GM12878 (cell line): ENCODE data around the gene NOL12.

ENCODE experiments used
- CBFB ChIP-seq: IDR thresholded peaks from 2 replicates; pipeline ENCODE4 v1.6.1; 2016; ENCODE audit warnings: antibody characterized with exemption, low read depth
- CREM ChIP-seq: IDR thresholded peaks from 2 replicates; pipeline ENCODE4 v1.6.1; 2014; ENCODE audit warnings: antibody characterized with exemption, low read depth
- EGR1 ChIP-seq, 2 experiments: IDR thresholded peaks; 1 replicate in 1 of 2; 2 replicates in 1 of 2; pipeline ENCODE4 v1.6.1; 2011 to 2012; ENCODE audit warnings: low read depth in 2 of 2, low read length in 2 of 2, borderline replicate concordance in 1 of 2, mild to moderate bottlenecking in 1 of 2, moderate library complexity in 1 of 2
- EP300 ChIP-seq, 2 experiments: fragments of 150-350 bp in 1 of 2; IDR thresholded peaks; 2 replicates each; pipeline ENCODE4 v1.6.1; 2011 to 2012; ENCODE audit warnings: low read depth in 2 of 2, low read length in 2 of 2, borderline replicate concordance in 1 of 2, improper control_type of control experiment in 1 of 2, inconsistent platforms in 1 of 2; ENCODE audit not compliant: control insufficient read depth in 1 of 2
- JUNB ChIP-seq: IDR thresholded peaks from 2 replicates; pipeline ENCODE4 v1.6.1; 2016; ENCODE audit warnings: antibody characterized with exemption, mild to moderate bottlenecking
- JUND ChIP-seq: IDR thresholded peaks from 2 replicates; pipeline ENCODE4 v1.6.1; 2012; ENCODE audit warnings: low read depth, mild to moderate bottlenecking, low read length, improper control_type of control experiment, moderate library complexity
- KDM1A ChIP-seq: fragments of 200-600 bp; sonication (generic); IDR thresholded peaks from 2 replicates; pipeline ENCODE4 v1.6.1; 2016; ENCODE audit warnings: borderline replicate concordance
- NRF1 ChIP-seq: conservative IDR thresholded peaks from 2 replicates; pipeline ENCODE4 v1.6.1; 2011; ENCODE audit warnings: mild to moderate bottlenecking, low read depth, low read length, improper control_type of control experiment
- POLR2A ChIP-seq: IDR thresholded peaks from 2 replicates; pipeline ENCODE4 v1.6.1; 2011; ENCODE audit warnings: low read depth, mild to moderate bottlenecking, low read length
- RFX5 ChIP-seq: IDR thresholded peaks from 2 replicates; pipeline ENCODE4 v1.6.1; 2011; ENCODE audit warnings: low read depth, low read length, improper control_type of control experiment
- SIX5 ChIP-seq: IDR thresholded peaks from 2 replicates; pipeline ENCODE4 v1.6.1; 2011; ENCODE audit warnings: mild to moderate bottlenecking, low read depth, low read length, moderate library complexity; ENCODE audit not compliant: severe bottlenecking
- TF ChIP-seq, protein P1 (sequence below), 3 experiments: IDR thresholded peaks in 2 of 3; conservative IDR thresholded peaks in 1 of 3; 2 replicates each; pipeline ENCODE4 v1.5.1; 2011; ENCODE audit warnings: low read depth in 3 of 3, low read length in 3 of 3, mild to moderate bottlenecking in 3 of 3, control low read depth in 2 of 3, moderate library complexity in 2 of 3, inconsistent platforms in 1 of 3, mixed read lengths in 1 of 3; ENCODE audit not compliant: control insufficient read depth in 2 of 3, insufficient read depth in 1 of 3; ENCODE audit errors: extremely low read depth in 1 of 3
- TF ChIP-seq, protein P2 (sequence below): fragments of 450-650 bp; IDR thresholded peaks from 2 replicates; pipeline ENCODE4 v1.6.1; 2017; ENCODE audit warnings: mild to moderate bottlenecking
- TF ChIP-seq, protein P3 (sequence below): fragments of 450-650 bp; formaldehyde crosslinking; IDR thresholded peaks from 2 replicates; pipeline ENCODE4 v1.4.0; 2020; ENCODE audit warnings: mild to moderate bottlenecking, moderate library complexity

DNA sequence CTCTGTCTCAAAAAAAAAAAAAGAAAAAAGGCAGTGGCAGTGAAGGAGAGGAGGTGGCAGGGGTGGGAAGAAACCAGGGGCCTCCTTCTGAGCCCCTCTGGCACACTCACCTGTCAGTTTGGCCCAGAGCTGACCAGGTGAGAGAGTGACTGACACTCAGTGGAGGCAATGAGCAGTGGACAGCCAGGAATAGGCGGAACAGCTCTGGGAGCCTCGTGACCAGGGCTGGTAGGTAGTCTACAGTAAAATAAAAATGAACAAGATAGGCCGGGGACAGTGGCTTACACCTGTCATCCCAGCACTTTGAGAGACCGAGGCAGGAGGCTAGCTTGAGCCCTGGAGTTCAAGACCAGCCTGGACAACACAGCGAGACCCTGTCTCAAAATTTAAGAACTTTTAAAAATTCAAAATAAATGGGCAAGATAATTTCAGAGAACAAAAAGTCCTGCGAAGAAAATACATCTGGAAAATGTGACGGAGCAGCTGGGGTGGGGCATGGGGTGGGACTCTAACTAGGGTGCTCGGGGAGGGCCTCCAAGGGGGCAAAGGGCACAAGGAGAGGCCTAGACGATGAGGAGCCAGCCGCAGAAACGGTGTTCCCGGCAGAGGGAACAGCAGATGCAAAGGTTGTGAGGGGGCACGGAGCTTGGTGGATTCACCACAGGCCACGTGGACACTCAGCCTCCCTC is 31.4 kb upstream of the NOL12 start:
- TF ChIP-seq JUND (no peak), CREM (no peak), NRF1 (no peak), POLR2A (no peak), JUNB (no peak), EGR1 (IDR thresholded peaks at IDR 0.05; ENCODE audit: borderline replicate concordance in 1 of 2, low read depth in 2 of 2, low read length in 2 of 2) (no peak), EP300 (IDR thresholded peaks at IDR 0.05; ENCODE audit: borderline replicate concordance in 1 of 2, control insufficient read depth in 1 of 2, low read depth in 2 of 2, low read length in 2 of 2) (no peak), SIX5 (no peak), KDM1A (no peak), CBFB (no peak), RFX5 (no peak)
- TF ChIP-seq, protein P1, sequence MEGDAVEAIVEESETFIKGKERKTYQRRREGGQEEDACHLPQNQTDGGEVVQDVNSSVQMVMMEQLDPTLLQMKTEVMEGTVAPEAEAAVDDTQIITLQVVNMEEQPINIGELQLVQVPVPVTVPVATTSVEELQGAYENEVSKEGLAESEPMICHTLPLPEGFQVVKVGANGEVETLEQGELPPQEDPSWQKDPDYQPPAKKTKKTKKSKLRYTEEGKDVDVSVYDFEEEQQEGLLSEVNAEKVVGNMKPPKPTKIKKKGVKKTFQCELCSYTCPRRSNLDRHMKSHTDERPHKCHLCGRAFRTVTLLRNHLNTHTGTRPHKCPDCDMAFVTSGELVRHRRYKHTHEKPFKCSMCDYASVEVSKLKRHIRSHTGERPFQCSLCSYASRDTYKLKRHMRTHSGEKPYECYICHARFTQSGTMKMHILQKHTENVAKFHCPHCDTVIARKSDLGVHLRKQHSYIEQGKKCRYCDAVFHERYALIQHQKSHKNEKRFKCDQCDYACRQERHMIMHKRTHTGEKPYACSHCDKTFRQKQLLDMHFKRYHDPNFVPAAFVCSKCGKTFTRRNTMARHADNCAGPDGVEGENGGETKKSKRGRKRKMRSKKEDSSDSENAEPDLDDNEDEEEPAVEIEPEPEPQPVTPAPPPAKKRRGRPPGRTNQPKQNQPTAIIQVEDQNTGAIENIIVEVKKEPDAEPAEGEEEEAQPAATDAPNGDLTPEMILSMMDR (IDR thresholded peaks at IDR 0.05 in 2 of 3, conservative IDR thresholded peaks at IDR 0.05 in 1 of 3; ENCODE audit: control insufficient read depth in 2 of 3, extremely low read depth in 1 of 3, insufficient read depth in 1 of 3, low read depth in 3 of 3, low read length in 3 of 3): no peak
- TF ChIP-seq, protein P2, sequence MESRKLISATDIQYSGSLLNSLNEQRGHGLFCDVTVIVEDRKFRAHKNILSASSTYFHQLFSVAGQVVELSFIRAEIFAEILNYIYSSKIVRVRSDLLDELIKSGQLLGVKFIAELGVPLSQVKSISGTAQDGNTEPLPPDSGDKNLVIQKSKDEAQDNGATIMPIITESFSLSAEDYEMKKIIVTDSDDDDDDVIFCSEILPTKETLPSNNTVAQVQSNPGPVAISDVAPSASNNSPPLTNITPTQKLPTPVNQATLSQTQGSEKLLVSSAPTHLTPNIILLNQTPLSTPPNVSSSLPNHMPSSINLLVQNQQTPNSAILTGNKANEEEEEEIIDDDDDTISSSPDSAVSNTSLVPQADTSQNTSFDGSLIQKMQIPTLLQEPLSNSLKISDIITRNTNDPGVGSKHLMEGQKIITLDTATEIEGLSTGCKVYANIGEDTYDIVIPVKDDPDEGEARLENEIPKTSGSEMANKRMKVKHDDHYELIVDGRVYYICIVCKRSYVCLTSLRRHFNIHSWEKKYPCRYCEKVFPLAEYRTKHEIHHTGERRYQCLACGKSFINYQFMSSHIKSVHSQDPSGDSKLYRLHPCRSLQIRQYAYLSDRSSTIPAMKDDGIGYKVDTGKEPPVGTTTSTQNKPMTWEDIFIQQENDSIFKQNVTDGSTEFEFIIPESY: no peak
- TF ChIP-seq, protein P3, sequence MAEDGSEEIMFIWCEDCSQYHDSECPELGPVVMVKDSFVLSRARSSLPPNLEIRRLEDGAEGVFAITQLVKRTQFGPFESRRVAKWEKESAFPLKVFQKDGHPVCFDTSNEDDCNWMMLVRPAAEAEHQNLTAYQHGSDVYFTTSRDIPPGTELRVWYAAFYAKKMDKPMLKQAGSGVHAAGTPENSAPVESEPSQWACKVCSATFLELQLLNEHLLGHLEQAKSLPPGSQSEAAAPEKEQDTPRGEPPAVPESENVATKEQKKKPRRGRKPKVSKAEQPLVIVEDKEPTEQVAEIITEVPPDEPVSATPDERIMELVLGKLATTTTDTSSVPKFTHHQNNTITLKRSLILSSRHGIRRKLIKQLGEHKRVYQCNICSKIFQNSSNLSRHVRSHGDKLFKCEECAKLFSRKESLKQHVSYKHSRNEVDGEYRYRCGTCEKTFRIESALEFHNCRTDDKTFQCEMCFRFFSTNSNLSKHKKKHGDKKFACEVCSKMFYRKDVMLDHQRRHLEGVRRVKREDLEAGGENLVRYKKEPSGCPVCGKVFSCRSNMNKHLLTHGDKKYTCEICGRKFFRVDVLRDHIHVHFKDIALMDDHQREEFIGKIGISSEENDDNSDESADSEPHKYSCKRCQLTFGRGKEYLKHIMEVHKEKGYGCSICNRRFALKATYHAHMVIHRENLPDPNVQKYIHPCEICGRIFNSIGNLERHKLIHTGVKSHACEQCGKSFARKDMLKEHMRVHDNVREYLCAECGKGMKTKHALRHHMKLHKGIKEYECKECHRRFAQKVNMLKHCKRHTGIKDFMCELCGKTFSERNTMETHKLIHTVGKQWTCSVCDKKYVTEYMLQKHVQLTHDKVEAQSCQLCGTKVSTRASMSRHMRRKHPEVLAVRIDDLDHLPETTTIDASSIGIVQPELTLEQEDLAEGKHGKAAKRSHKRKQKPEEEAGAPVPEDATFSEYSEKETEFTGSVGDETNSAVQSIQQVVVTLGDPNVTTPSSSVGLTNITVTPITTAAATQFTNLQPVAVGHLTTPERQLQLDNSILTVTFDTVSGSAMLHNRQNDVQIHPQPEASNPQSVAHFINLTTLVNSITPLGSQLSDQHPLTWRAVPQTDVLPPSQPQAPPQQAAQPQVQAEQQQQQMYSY: no peak
